GM21786 (cell line): ENCODE results near the gene CDH2.

Experiments used
- ATAC-seq: cut with Tn5 transposase; IDR thresholded peaks from one replicate; pipeline ENCODE4 v1.9.1; 2021; ENCODE audit not compliant: unreplicated experiment

The CDH2 gene

DNA sequence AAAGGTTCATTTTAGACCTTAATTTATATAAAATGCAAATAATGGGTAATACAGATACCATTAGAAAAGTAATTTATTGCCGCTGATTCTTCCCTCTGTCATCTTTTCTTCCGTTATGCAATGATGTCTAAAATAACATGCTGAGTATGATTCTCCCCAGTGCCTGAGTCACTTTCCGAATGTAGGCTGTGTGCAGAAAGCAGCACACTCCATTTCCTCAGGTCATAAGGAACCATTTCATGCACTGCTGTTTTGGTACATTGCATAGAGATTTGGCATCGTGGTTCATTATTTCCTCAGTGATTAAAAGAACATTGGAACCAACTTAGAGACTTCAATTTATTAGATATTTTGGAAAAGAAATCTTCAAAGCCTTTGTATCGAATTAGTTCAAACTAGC lies 173.5 kb downstream of the CDH2 start:
- ATAC-seq, result no peak

GRCh38 chr18:28002841-28003240 lies 174.1 kb downstream of the CDH2 start:
- ATAC-seq, result no peak

- ATAC-seq, result no peak
Measured at GRCh38 chr18:27996801-27997272, 180.1 kb downstream of the CDH2 start.

DNA sequence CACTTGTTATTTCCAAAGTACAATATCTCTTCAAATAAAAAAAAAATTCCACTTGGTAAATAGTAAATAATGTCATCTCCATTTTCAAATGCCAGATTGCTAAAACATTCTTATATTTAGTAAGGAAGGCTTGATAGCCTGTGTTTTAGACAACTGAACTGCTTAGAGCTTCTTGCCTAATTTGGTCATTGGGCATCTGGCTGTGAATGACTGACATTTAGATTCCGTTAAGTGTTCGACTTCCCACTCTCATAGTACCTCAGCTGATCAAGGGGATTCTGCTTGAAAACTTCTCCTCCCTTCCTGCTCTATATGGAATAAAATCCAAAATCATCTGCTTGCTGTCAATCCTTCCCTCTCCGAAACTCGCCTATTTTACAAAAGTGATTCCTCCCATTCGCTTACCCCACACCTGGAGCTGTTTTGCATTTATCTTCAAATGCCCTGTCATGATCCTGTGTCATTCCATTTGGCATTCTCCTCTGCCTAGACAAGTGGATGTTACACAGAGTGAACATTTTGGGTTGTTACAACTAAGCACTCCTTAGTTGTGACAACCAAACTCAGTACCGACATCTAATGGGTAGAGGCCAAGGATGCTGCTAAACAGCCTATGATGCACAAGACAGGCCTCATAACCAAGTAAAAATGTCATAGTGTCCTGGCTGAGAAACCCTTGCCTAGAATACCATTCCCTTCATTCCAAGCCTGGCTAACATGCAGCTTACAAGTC lies 181.0 kb downstream of the CDH2 start:
- ATAC-seq, result no peak

GRCh38 chr18:27994571-27994970 lies 182.4 kb downstream of the CDH2 start:
- no peak for ATAC-seq

GRCh38 chr18:27991391-27991790 lies 185.5 kb downstream of the CDH2 start:
- ATAC-seq, result no peak

DNA sequence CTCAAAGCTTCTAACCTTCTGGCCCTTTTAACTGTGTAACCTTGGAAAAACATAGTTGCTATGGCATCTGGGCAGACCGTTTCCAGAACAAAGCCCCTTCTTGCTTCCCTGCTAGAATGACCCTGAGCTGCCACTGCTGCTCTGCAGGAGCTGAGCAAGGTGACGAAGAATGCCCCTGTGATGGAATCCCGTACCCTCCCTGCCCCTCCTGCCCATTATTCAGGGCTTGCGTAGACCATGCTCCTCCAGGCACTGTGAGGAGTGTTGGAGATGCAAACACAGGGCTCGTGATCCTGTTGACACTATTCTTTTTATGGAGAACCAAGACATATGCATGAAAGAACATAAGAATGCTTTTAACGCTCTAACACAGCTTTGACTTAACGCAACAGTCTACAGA lies 191.1 kb downstream of the CDH2 start:
- ATAC-seq, result no peak

GRCh38 chr18:27983780-27984179 lies 193.2 kb downstream of the CDH2 start:
- ATAC-seq, result no peak

DNA sequence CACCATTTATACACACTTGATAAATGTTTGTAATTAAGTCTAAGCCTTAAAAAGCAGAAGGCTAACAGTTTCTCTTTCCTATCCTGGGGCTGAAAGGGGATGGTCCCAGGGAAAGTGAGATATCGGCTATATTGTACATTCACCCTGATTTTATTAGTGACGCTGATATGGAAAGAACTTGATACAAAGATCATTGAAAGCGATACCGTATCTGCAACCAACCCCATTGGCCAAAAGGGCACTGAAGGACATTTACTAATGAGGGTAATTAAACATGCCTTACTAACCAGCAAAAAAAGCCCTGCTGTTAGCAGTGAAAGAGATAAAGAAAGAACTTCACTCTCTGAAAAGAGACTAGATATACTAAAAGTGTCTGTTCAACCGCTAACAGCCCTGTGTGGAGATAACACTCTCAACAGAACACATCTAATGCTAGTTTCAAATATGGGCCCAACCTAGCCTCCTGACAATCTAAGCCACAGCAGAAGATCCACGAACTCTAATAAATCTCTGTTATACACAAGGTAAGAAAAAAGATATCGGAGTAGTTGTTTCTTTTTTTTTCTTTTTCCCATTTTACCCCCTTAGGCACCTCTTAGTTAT lies 200.0 kb downstream of the CDH2 start:
- ATAC-seq, result no peak

- no peak for ATAC-seq
Measured at GRCh38 chr18:27970321-27970720, 206.6 kb downstream of the CDH2 start.

GRCh38 chr18:27969206-27969605 lies 207.7 kb downstream of the CDH2 start:
- no peak for ATAC-seq

DNA sequence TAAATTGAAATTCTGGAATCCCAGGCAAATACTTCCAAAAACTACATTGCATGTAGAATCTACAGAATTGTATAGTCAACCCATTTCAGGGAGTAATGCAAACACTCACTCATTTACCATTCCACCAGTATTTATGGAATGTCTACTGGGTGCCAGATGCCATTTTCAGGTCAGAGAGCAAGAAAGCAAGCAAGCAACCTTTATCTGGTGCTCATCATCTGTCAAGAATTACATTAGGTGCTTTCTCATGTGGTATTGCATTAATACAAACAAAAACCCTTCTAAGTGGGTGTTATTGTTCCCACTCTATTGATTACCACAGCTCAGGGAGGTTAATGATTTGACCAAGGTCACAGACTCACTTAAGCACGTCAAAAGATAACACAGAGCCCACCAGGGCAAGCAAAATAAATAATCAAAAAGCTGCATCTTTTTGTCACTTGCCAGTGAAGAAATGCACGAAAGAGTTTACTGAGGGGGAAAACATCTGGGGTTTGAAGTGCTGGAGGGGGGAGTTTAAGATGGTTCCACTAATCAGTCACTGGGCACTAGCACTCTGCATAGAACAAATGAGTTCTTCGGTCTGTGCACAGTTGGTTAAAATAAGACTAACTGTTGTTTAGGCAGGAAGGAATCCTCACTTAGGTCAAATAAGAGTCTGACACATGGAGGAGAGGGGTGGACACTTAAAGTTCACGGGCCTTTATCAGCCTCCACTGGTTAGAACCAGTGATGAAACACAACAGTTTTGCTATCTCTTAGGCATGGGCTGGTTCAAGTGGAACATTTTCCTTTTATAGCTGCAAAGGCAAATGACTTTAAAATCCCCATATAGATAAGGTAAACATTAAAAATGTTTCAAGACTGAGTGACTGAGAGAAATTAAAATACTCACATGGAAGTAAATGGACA lies 208.8 kb downstream of the CDH2 start:
- ATAC-seq, result no peak

- ATAC-seq, result no peak
Measured at GRCh38 chr18:27966881-27967280, 210.0 kb downstream of the CDH2 start.

- ATAC-seq, result no peak
Measured at GRCh38 chr18:27964811-27965210, 212.1 kb downstream of the CDH2 start.

- ATAC-seq, result no peak
Measured at GRCh38 chr18:27959101-27959500, 217.8 kb downstream of the CDH2 start.

DNA sequence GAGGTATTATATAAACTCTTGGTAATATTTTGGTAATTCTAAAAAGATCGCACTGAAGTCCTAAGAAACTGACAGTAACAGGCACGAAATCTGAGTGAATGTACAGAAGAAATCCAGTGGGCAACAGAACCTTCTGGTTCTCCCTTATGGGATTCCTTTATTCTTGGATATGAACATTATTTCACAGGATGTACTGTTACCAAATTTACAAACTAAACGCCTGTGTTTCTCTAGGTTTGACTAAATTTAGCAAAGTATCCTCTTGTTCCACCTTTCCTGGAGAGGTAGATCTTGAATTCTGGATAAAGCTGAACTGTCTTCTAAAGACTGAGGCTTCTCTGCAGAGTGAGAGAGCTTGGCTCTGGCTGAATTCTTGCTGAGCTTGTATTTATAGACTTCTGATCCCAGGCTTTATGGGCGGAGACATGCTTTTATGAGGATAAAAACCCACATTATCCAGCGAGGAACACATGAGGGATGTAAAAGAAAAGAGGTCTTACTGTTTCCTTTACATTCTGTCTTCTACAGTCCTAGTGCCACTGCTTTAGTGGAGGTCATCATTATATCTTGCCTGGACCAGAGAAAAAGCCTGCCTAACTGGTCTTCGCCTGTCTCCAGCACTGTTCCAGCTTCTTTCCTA lies 220.8 kb downstream of the CDH2 start:
- ATAC-seq, result no peak

- ATAC-seq, result no peak
Measured at GRCh38 chr18:27954226-27954625, 222.7 kb downstream of the CDH2 start.

GRCh38 chr18:27952741-27953140 lies 224.2 kb downstream of the CDH2 start:
- no peak for ATAC-seq

- no peak for ATAC-seq
Measured at GRCh38 chr18:27950648-27951228, 226.2 kb downstream of the CDH2 start.

- ATAC-seq, result no peak
Measured at GRCh38 chr18:27948986-27949385, 227.9 kb downstream of the CDH2 start.

DNA sequence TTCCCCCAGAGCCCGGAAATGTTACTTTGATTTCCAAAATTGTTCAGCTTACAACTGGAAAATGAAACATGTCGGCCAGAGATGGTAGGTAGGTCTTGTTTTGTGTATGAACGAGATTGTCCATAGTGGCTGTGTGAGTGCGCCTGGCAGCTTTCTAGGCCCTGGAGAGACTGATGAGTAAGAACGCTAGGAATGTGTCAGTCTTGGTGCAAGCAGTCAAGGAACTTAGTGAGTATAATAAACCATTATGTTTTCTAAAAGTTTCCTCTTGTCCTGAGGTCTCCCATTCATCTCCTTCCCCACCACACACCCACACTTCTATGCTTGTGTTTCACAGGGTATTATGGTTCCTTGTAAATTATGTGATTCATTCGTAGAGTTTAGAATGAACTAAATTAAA lies 234.2 kb downstream of the CDH2 start:
- no peak for ATAC-seq
